ENCODE results near the gene EHD4.

- TF ChIP-seq CTCF (conservative IDR thresholded peaks at IDR 0.05 in 1 of 2, IDR thresholded peaks at IDR 0.05 in 1 of 2; ENCODE audit: low read depth in 1 of 2, low read length in 2 of 2) (no peak), EZH2 (IDR thresholded peaks at IDR 0.05; ENCODE audit: low read length, missing control alignments) (no peak)
These were observed 18.3 kb downstream of the EHD4 start for GRCh38 chr15:41954036-41954435.

Data from fibroblast of lung (primary cell).